Activated T-helper 2 cell treated with anti-CD3 and anti-CD28 coated beads, Interferon-gamma antibody, Interleukin-2, Interleukin-4, amounts not matched to agents 10 μg/mL and 5 μg/mL and 100 μg/mL, durations not matched to agents 14 hours and 24 hours and 36 hours (primary cell): ENCODE results near the gene MYPN. TPM values are rescaled to one million over a fixed set of nuclear protein-coding genes. Genes with fewer than 3 reads are reported as not detected.

Experiments used
- DNase-seq: peaks from one replicate; pipeline ENCODE4 v3.0.0; 2021; ENCODE audit warnings: low spot score
- H3K27ac Mint-ChIP-seq: one replicate; pipeline ENCODE4 v1.8.0; 2021; ENCODE audit warnings: mixed read lengths
- H3K27me3 Mint-ChIP-seq: one replicate; pipeline ENCODE4 v1.8.0; 2021; ENCODE audit warnings: low read depth, mixed read lengths
- H3K36me3 Mint-ChIP-seq: one replicate; pipeline ENCODE4 v1.8.0; 2021; ENCODE audit warnings: low read depth, mixed read lengths
- H3K4me1 Mint-ChIP-seq: one replicate; pipeline ENCODE4 v1.8.0; 2021; ENCODE audit warnings: low read depth, mixed read lengths
- H3K4me3 Mint-ChIP-seq: one replicate; pipeline ENCODE4 v1.8.0; 2021; ENCODE audit warnings: low read depth, mild to moderate bottlenecking, moderate library complexity, mixed read lengths
- H3K9me3 Mint-ChIP-seq: one replicate; pipeline ENCODE4 v1.8.0; 2021; ENCODE audit warnings: mixed read lengths
- intact Hi-C: fragments of 100-400 bp; cut with micrococcal nuclease; formaldehyde crosslinking; loops from one replicate; pipeline ENCODE4 v1.15.1; 2023
- total RNA-seq: library from RNA; stranded (reverse); gene quantifications from 2 replicates; pipeline ENCODE4 v1.2.3, GENCODE V29; 2022

Gene MYPN
- total RNA-seq, 1 donor from 2014 or later: not detected

DNA sequence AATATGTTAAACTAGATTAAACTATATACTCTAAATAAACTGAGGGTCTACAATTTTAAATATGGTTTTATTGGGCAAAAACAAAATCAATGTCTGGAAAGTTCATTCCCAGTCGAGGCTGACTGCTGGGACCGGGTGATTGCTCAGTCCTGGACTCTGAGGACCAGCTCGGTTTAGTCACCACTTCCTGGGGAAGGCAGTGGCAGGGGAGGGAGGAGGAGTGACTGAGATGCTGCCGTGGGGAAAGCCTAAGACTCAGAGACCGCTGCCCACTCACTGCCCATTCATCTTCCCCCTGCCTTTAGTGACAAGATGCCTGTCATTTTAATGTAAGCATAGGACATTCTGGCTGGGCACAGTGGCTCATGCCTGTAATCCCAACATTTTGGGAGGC lies 93.7 kb downstream of the MYPN start:
- H3K27ac Mint-ChIP-seq: no peak overlapping the region
- DNase-seq: no peak

GRCh38 chr10:68208424-68209042 lies 99.2 kb downstream of the MYPN start:
- no peak for DNase-seq
- no peak overlapping the region for H3K27ac Mint-ChIP-seq
- intact Hi-C loops: loop anchor here (5.0 kb wide), 1 partner anchor 421 kb away; no protein-coding TSS in a partner anchor
- H3K9me3 Mint-ChIP-seq: no peaks in the 10 kb centered on the region
- no peak overlapping the region for H3K4me3 Mint-ChIP-seq
- H3K27me3 Mint-ChIP-seq: peaks cover 13% of the 10 kb centered on the region
- no peaks in the 10 kb centered on the region for H3K4me1 Mint-ChIP-seq
- H3K36me3 Mint-ChIP-seq: no peaks in the 10 kb centered on the region

More for the DNA sequence above, 93.7 kb downstream of the MYPN start:
- H3K36me3 Mint-ChIP-seq: no peaks in the 10 kb centered on the region
- H3K4me3 Mint-ChIP-seq: no peak overlapping the region
- intact Hi-C loops: no loop called here
- H3K9me3 Mint-ChIP-seq: no peaks in the 10 kb centered on the region
- H3K4me1 Mint-ChIP-seq: peaks cover 7% of the 10 kb centered on the region
- peaks cover 17% of the 10 kb centered on the region for H3K27me3 Mint-ChIP-seq

- Mint-ChIP-seq H3K36me3 (no peaks in the 10 kb centered on the region), H3K4me3 (no peak overlapping the region), H3K27me3 (peaks cover 12% of the 10 kb centered on the region), H3K9me3 (no peaks in the 10 kb centered on the region), H3K4me1 (no peaks in the 10 kb centered on the region), H3K27ac (no peak overlapping the region)
- no peak for DNase-seq
- intact Hi-C loops: loop anchor here (2.0 to 5.0 kb wide), 2 partner anchors 91 to 136 kb away; no protein-coding TSS in a partner anchor
Observed at GRCh38 chr10:68211669-68212068, 102.4 kb downstream of the MYPN start.

DNA sequence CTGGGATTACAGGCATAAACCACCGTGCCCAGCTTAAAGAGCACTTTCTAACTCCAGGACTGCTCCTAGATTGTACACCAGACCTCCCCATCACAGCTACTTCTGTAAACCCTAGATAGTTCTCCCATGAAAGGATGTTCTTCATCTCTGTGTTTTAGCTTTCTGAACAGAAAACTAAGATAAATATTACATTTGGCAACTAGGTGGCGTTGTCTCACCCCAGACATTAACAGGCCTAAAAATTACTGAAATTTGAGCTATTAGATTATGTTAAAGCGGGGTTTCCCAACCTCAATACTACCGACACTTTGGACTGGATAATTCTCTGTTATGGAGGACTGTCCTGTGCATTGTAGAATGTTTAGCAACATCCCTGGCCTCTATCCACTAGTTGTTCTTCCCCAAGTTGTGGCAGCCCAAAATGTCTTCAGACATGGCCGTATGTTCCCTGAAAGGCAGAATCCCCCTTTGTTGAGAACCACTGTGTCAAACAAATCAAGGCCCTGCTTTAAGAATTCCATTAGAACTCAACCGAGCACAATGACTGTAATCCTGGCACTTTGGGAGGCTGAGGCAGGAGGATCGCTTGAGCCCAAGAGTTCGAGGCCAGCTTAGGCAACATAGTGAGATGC lies 103.5 kb downstream of the MYPN start:
- peaks cover 12% of the 10 kb centered on the region for H3K27me3 Mint-ChIP-seq
- DNase-seq: no peak
- H3K36me3 Mint-ChIP-seq: no peaks in the 10 kb centered on the region
- no peak overlapping the region for H3K4me3 Mint-ChIP-seq
- H3K27ac Mint-ChIP-seq: no peak overlapping the region
- no peaks in the 10 kb centered on the region for H3K4me1 Mint-ChIP-seq
- no peaks in the 10 kb centered on the region for H3K9me3 Mint-ChIP-seq
- intact Hi-C loops: loop anchor here (2.0 to 5.0 kb wide), 2 partner anchors 90 to 134 kb away; no protein-coding TSS in a partner anchor

- peaks cover 10% of the 10 kb centered on the region for H3K27me3 Mint-ChIP-seq
- no peaks in the 10 kb centered on the region for H3K36me3 Mint-ChIP-seq
- no peak overlapping the region for H3K27ac Mint-ChIP-seq
- DNase-seq: no peak
- intact Hi-C loops: no loop called here
- no peak overlapping the region for H3K4me3 Mint-ChIP-seq
- H3K9me3 Mint-ChIP-seq: no peaks in the 10 kb centered on the region
- no peaks in the 10 kb centered on the region for H3K4me1 Mint-ChIP-seq
Observed at GRCh38 chr10:68218786-68219185, 109.5 kb downstream of the MYPN start.

- Mint-ChIP-seq H3K36me3 (no peaks in the 10 kb centered on the region), H3K4me1 (no peaks in the 10 kb centered on the region), H3K27me3 (peaks cover 7% of the 10 kb centered on the region), H3K27ac (no peak overlapping the region), H3K9me3 (no peaks in the 10 kb centered on the region), H3K4me3 (no peak overlapping the region)
- intact Hi-C loops: no loop called here
- DNase-seq: no peak
Observed at GRCh38 chr10:68221196-68221595, 111.9 kb downstream of the MYPN start.

DNA sequence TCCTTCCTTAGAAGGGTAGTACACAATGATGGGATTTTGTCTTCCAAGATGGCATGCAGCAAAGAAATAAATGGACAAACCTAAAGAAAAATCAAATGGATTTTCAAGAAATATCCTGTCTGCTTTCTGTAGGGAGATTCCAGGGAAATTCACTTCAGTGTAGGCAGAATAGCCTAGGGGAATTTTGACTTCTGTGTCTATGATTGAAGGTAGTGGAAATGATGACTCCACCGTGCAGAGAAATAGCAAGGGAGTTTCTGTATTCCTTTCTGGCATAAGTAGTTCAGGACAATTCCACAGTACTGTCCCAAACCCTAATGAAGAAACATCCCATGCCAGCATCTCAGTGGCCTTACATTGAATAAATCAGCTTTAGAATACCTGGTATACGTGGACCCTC lies 113.1 kb downstream of the MYPN start:
- Mint-ChIP-seq H3K4me1 (no peaks in the 10 kb centered on the region), H3K36me3 (no peaks in the 10 kb centered on the region), H3K9me3 (no peaks in the 10 kb centered on the region), H3K4me3 (no peak overlapping the region), H3K27ac (no peak overlapping the region), H3K27me3 (peaks cover 7% of the 10 kb centered on the region)
- intact Hi-C loops: no loop called here
- DNase-seq: no peak

DNA sequence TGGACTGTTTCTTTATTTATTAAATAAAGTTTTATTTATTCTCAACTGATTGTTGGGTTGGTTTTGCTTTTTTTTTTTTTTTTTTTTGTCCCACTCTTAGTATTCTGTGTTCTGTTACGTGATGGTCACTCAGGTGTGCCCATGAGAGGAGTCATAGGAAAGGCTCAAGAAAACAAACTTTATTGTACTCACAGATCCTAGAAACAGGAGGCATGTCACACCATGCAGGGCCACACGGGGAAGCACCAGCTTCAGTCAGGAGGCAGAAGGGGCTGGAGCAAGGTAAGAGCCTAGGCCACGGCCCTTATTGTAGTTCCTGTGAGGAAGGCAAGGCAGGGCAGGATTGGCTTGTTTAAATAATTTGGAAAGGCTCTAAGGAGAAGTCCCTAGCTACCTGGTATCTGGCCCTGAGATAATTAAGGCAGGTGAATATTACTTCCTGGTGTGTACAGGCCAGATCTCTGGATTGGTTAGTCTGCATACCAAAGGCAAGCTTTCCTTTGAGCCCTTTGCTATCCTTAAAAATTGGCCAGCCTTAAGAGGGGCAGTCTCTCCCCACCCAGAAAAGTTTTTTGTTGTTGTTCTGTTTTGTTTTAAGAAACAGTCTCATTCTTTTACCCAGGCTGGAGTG lies 114.4 kb downstream of the MYPN start:
- no peaks in the 10 kb centered on the region for H3K9me3 Mint-ChIP-seq
- intact Hi-C loops: no loop called here
- DNase-seq: no peak
- peaks cover 18% of the 10 kb centered on the region for H3K27me3 Mint-ChIP-seq
- H3K4me3 Mint-ChIP-seq: no peak overlapping the region
- no peak overlapping the region for H3K27ac Mint-ChIP-seq
- no peaks in the 10 kb centered on the region for H3K4me1 Mint-ChIP-seq
- no peaks in the 10 kb centered on the region for H3K36me3 Mint-ChIP-seq

DNA sequence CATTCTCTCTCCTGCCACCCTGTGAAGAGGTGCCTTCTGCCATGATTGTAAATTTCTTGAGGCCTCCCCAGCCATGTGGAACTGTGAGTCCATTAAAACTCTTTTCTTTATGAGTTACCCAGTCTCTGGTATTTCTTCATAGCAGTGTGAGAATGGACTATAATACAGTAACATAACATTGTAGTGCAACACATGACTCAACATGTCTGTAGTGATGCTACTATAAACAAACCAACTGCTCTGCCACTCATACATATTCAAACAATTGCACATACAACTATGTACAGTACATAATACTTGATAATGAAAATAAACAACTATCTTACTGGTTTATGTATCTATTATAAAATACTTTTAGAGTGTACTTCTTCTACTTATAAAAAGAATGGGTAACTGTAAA lies 115.5 kb downstream of the MYPN start:
- Mint-ChIP-seq H3K36me3 (no peaks in the 10 kb centered on the region), H3K4me1 (no peaks in the 10 kb centered on the region), H3K4me3 (no peak overlapping the region), H3K9me3 (no peaks in the 10 kb centered on the region), H3K27me3 (peaks cover 21% of the 10 kb centered on the region), H3K27ac (no peak overlapping the region)
- intact Hi-C loops: no loop called here
- no peak for DNase-seq

DNA sequence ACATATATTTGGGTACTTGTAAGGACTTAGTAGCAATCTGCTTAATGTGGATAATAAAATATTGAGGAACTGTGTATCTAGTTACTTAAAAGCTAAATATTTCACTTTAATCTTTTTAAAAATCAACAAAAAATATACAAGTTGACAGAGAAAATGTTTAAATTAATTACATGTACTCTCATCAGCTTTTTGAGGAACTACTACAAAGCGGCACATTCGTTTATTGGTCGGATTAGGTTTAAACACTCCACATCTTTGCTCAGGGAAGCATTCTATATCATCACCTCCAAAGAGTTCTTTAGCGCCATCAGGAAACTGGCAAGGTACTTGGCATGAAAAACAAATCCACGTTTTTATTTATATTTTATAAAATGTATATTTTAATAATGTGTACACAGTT lies 121.0 kb downstream of the MYPN start:
- peak overlapping the region; percentile 76 for H3K4me3 Mint-ChIP-seq
- H3K4me1 Mint-ChIP-seq: peaks cover 7% of the 10 kb centered on the region
- H3K36me3 Mint-ChIP-seq: no peaks in the 10 kb centered on the region
- intact Hi-C loops: loop anchor here (5.0 kb wide), 1 partner anchor 102 kb away; the partner anchor contains the start of genes HNRNPH3 and PBLD
- no peaks in the 10 kb centered on the region for H3K9me3 Mint-ChIP-seq
- peaks cover 47% of the 10 kb centered on the region for H3K27me3 Mint-ChIP-seq
- DNase-seq: no peak
- no peak overlapping the region for H3K27ac Mint-ChIP-seq

- Mint-ChIP-seq H3K36me3 (no peaks in the 10 kb centered on the region), H3K27me3 (peaks cover 50% of the 10 kb centered on the region), H3K4me3 (peak overlapping the region; percentile 76), H3K4me1 (peaks cover 7% of the 10 kb centered on the region), H3K27ac (no peak overlapping the region), H3K9me3 (no peaks in the 10 kb centered on the region)
- intact Hi-C loops: loop anchor here (5.0 kb wide), 1 partner anchor 101 kb away; the partner anchor contains the start of genes HNRNPH3 and PBLD
- peak; percentile 26 for DNase-seq
Observed at GRCh38 chr10:68231106-68231816, 122.0 kb downstream of the MYPN start.

GRCh38 chr10:68231817-68232251 lies 122.5 kb downstream of the MYPN start, which contains the start of gene ATOH7:
TSS of gene ATOH7 (minus strand) at chr10:68232113. CDS start at chr10:68231677, 436 bp downstream.
- peaks cover 7% of the 10 kb centered on the region for H3K4me1 Mint-ChIP-seq
- H3K36me3 Mint-ChIP-seq: no peaks in the 10 kb centered on the region
- H3K27me3 Mint-ChIP-seq: peaks cover 50% of the 10 kb centered on the region
- DNase-seq: no peak
- H3K4me3 Mint-ChIP-seq: peak within 1 kb of the TSS; percentile 76
- no peaks in the 10 kb centered on the region for H3K9me3 Mint-ChIP-seq
- intact Hi-C loops: loop anchor here (5.0 kb wide), 1 partner anchor 100 kb away; the partner anchor contains the start of genes HNRNPH3 and PBLD
- no peak within 1 kb of the TSS for H3K27ac Mint-ChIP-seq
